ENCODE results near the gene ATP2A3. TPM values are rescaled to one million over a fixed set of nuclear protein-coding genes. Genes with fewer than 3 reads are reported as not detected.

Gene ATP2A3
- total RNA-seq, 4 donors from 2014 or later: 5.7 to 33.6 (median 17.5) TPM

GRCh38 chr17:3982113-3982512, 17.9 kb upstream of the ATP2A3 start:
- H3K27me3 ChIP-seq: no peaks in the 10 kb centered on the region
- intact Hi-C loops (cut with DNase I; ENCODE audit: low total_unique reads): no loop called here
- no peak overlapping the region for H3K27ac ChIP-seq
- TF ChIP-seq CTCF (IDR thresholded peaks at IDR 0.05) (no peak), POLR2A (IDR thresholded peaks at IDR 0.05) (no peak)
- H3K4me3 ChIP-seq: no peak overlapping the region
- no peak for DNase-seq
- H3K9me3 ChIP-seq: no peaks in the 10 kb centered on the region
- no peaks in the 10 kb centered on the region for H3K4me1 ChIP-seq
- H3K36me3 ChIP-seq: no peaks in the 10 kb centered on the region

GRCh38 chr17:3981455-3981854, 17.2 kb upstream of the ATP2A3 start:
- Histone ChIP-seq H3K27ac (no peak overlapping the region), H3K4me1 (no peaks in the 10 kb centered on the region), H3K9me3 (no peaks in the 10 kb centered on the region), H3K27me3 (no peaks in the 10 kb centered on the region), H3K36me3 (no peaks in the 10 kb centered on the region), H3K4me3 (no peak overlapping the region)
- no peak for DNase-seq
- TF ChIP-seq CTCF (IDR thresholded peaks at IDR 0.05) (no peak), POLR2A (IDR thresholded peaks at IDR 0.05) (no peak)
- intact Hi-C loops (cut with DNase I; ENCODE audit: low total_unique reads): no loop called here

- TF ChIP-seq POLR2A (IDR thresholded peaks at IDR 0.05) (no peak), CTCF (IDR thresholded peaks at IDR 0.05) (no peak)
- H3K27ac ChIP-seq: no peak overlapping the region
- H3K9me3 ChIP-seq: no peaks in the 10 kb centered on the region
- intact Hi-C loops (cut with DNase I; ENCODE audit: low total_unique reads): no loop called here
- DNase-seq: no peak
- H3K4me3 ChIP-seq: no peak overlapping the region
- no peaks in the 10 kb centered on the region for H3K27me3 ChIP-seq
- H3K36me3 ChIP-seq: no peaks in the 10 kb centered on the region
- H3K4me1 ChIP-seq: no peaks in the 10 kb centered on the region
Measured at GRCh38 chr17:3980381-3981014, 16.3 kb upstream of the ATP2A3 start.

GRCh38 chr17:3979290-3979611, 15.0 kb upstream of the ATP2A3 start:
- intact Hi-C loops (cut with DNase I; ENCODE audit: low total_unique reads): no loop called here
- Histone ChIP-seq H3K27me3 (no peaks in the 10 kb centered on the region), H3K4me3 (no peak overlapping the region), H3K36me3 (no peaks in the 10 kb centered on the region), H3K27ac (no peak overlapping the region), H3K9me3 (no peaks in the 10 kb centered on the region), H3K4me1 (no peaks in the 10 kb centered on the region)
- no peak for DNase-seq
- no peak for TF ChIP-seq POLR2A (IDR thresholded peaks at IDR 0.05)
- TF ChIP-seq CTCF (IDR thresholded peaks at IDR 0.05): no peak

- H3K4me1 ChIP-seq: no peaks in the 10 kb centered on the region
- intact Hi-C loops (cut with DNase I; ENCODE audit: low total_unique reads): no loop called here
- H3K4me3 ChIP-seq: no peak overlapping the region
- no peaks in the 10 kb centered on the region for H3K27me3 ChIP-seq
- H3K36me3 ChIP-seq: no peaks in the 10 kb centered on the region
- TF ChIP-seq CTCF (IDR thresholded peaks at IDR 0.05): no peak
- TF ChIP-seq POLR2A (IDR thresholded peaks at IDR 0.05): no peak
- H3K27ac ChIP-seq: no peak overlapping the region
- peak in 1 of 2 donors; percentile 47 for DNase-seq
- H3K9me3 ChIP-seq: no peaks in the 10 kb centered on the region
Measured at GRCh38 chr17:3978421-3979289, 14.4 kb upstream of the ATP2A3 start.
